Measurements from ENCODE around the gene DGKZ. TPM values are rescaled to one million over a fixed set of nuclear protein-coding genes. Genes with fewer than 3 reads are reported as not detected.

DGKZ gene
- total and polyA plus RNA-seq, 12 donors, result 12.4 to 160 (median 44.0) TPM

- intact Hi-C loops (cut with DNase I), result no loop called here
- 90 to 92% (median 91%) methylated on average over 9 of the region's 9 CpGs for WGBS, 4 donors
Observed at GRCh38 chr11:46427364-46427763, 80.1 kb downstream of the DGKZ start.

GRCh38 chr11:46429717-46430116 is 82.5 kb downstream of the DGKZ start:
- no peak overlapping the region for H3K4me3 ChIP-seq
- H3K9me3 ChIP-seq (replicated peaks in 1 of 3), result no peaks in the 10 kb centered on the region
- peaks cover 0 to 24% of the 10 kb centered on the region in 2 donors for H3K36me3 ChIP-seq (replicated peaks in 1 of 2)
- H3K4me1 ChIP-seq (replicated peaks in 1 of 2), result no peaks in the 10 kb centered on the region
- H3K27ac ChIP-seq, result no peak overlapping the region
- 81 to 90% (median 84%) methylated on average over 3 of the region's 3 CpGs for WGBS, 4 donors
- intact Hi-C loops (cut with DNase I), result no loop called here
- DNase-seq, result no peak
- no peaks in the 10 kb centered on the region for H3K27me3 ChIP-seq
- TF ChIP-seq CTCF (IDR thresholded peaks at IDR 0.05) (no peak), POLR2A (IDR thresholded peaks at IDR 0.05) (no peak)

More at GRCh38 chr11:46427364-46427763, 80.1 kb downstream of the DGKZ start:
- H3K36me3 ChIP-seq (replicated peaks in 1 of 2), result peaks cover 0 to 15% of the 10 kb centered on the region in 2 donors
- TF ChIP-seq CTCF (IDR thresholded peaks at IDR 0.05), result no peak
- TF ChIP-seq POLR2A (IDR thresholded peaks at IDR 0.05), result no peak
- no peaks in the 10 kb centered on the region for H3K9me3 ChIP-seq (replicated peaks in 1 of 3)
- H3K4me3 ChIP-seq, result no peak overlapping the region
- H3K27ac ChIP-seq, result no peak overlapping the region
- no peak for DNase-seq
- H3K27me3 ChIP-seq, result no peaks in the 10 kb centered on the region
- no peaks in the 10 kb centered on the region for H3K4me1 ChIP-seq (replicated peaks in 1 of 2)

Small RNAs within 50 kb of the gene (microRNA-seq; reads per million reads assigned to microRNA genes)
- gene MIR4688, result 0 to 0.76 (median 0) reads per million in 3 donors

Small RNAs within 50 kb of the gene (small RNA-seq; reads per million reads assigned to genes)
- gene MIR4688, result 0 to 0.17 reads per million in 2 donors

Other genes with a start within 250 kb of the DGKZ start
- 10 to 100 TPM; 28.4 to 85.1 (median 41.3) TPM for gene PHF21A, start 226.0 kb upstream of the DGKZ start, total RNA-seq
- 10 to 100 TPM; 28.9 to 48.7 (median 38.4) TPM for gene PHF21A, start 226.0 kb upstream of the DGKZ start, polyA plus RNA-seq
- gene CREB3L1, start 69.8 kb upstream of the DGKZ start, total RNA-seq, result 10 to 100 TPM in 7 of 9 donors, 1 to 10 TPM in 2; 5.4 to 31.7 (median 13.3) TPM
- gene CREB3L1, start 69.8 kb upstream of the DGKZ start, polyA plus RNA-seq, result 10 to 100 TPM; 28.5 to 31.5 (median 29.0) TPM
- 100 to 1,000 TPM in 7 of 9 donors, 10 to 100 TPM in 2; 73.4 to 635 (median 129) TPM for gene MDK, start 34.2 kb downstream of the DGKZ start, total RNA-seq
- gene MDK, start 34.2 kb downstream of the DGKZ start, polyA plus RNA-seq, result 100 to 1,000 TPM in 1 of 3 donors, 10 to 100 TPM in 2; 88.8 to 128 (median 94.0) TPM
- under 1 TPM in 4 of 9 donors, not detected in 5; 0.14 to 0.81 (median 0.45) TPM for gene CHRM4, start 44.3 kb downstream of the DGKZ start, total RNA-seq
- under 1 TPM in 2 of 3 donors, not detected in 1; 0.32 to 0.38 TPM for gene CHRM4, start 44.3 kb downstream of the DGKZ start, polyA plus RNA-seq
- 10 to 100 TPM; 40.4 to 73.3 (median 54.7) TPM for gene AMBRA1, start 246.6 kb downstream of the DGKZ start, total RNA-seq
- gene AMBRA1, start 246.6 kb downstream of the DGKZ start, polyA plus RNA-seq, result 10 to 100 TPM; 16.2 to 22.8 (median 17.7) TPM